ENCODE measurements around the gene TMEFF2.

Gene TMEFF2
- long read RNA-seq, donor 1, partial matches to known transcripts: 6 of 10 reads
- long read RNA-seq, donor 1, other reads (novel, unspliced or antisense): 0 of 10 reads
- long read RNA-seq, donor 2, partial matches to known transcripts: 0 of 1 reads
- long read RNA-seq, donor 2, other reads (novel, unspliced or antisense): 0 of 1 reads
- long read RNA-seq, donor 3, partial matches to known transcripts: 0 of 2 reads
- long read RNA-seq, donor 3, other reads (novel, unspliced or antisense): 0 of 2 reads
- long read RNA-seq, donor 4, partial matches to known transcripts: 0 of 1 reads
- long read RNA-seq, donor 4, other reads (novel, unspliced or antisense): 0 of 1 reads
- long read RNA-seq, donor 5, partial matches to known transcripts: 0 of 3 reads
- long read RNA-seq, donor 5, other reads (novel, unspliced or antisense): 0 of 3 reads
- long read RNA-seq, donor 6, partial matches to known transcripts: 6 of 8 reads
- long read RNA-seq, donor 6, other reads (novel, unspliced or antisense): 0 of 8 reads
- long read RNA-seq, donor 7, transcript TMEFF2-201 (10 exons, 2,604 nt): major isoform, 5 of 5 reads
- long read RNA-seq, donor 7, partial matches to known transcripts: 0 of 5 reads
- long read RNA-seq, donor 7, other reads (novel, unspliced or antisense): 0 of 5 reads
- long read RNA-seq, donor 8, transcript TMEFF2-201 (10 exons, 2,604 nt): major isoform, 5 of 5 reads
- long read RNA-seq, donor 8, partial matches to known transcripts: 0 of 5 reads
- long read RNA-seq, donor 8, other reads (novel, unspliced or antisense): 0 of 5 reads

GRCh38 chr2:192194866-192195547 lies at the start of gene TMEFF2:
TMEFF2 (minus strand) TSS chr2:192194933; CDS start chr2:192194524, 409 bp downstream.
- DNase-seq: peak; percentile 84

- DNase-seq: no peak
Measured at GRCh38 chr2:192243488-192243887, 48.8 kb upstream of the TMEFF2 start.

- no peak for DNase-seq
Measured at GRCh38 chr2:192236136-192236535, 41.4 kb upstream of the TMEFF2 start.

- DNase-seq: no peak
Measured at GRCh38 chr2:192230889-192231453, 36.2 kb upstream of the TMEFF2 start.

- no peak for DNase-seq
Measured at GRCh38 chr2:192228685-192229084, 34.0 kb upstream of the TMEFF2 start.

- DNase-seq: no peak
Measured at GRCh38 chr2:192218970-192219369, 24.2 kb upstream of the TMEFF2 start.

- no peak for DNase-seq
Measured at GRCh38 chr2:192218377-192218776, 23.6 kb upstream of the TMEFF2 start.

GRCh38 chr2:192216336-192216735 lies 21.6 kb upstream of the TMEFF2 start:
- DNase-seq: no peak

- no peak for DNase-seq
Measured at GRCh38 chr2:192215096-192215877, 20.6 kb upstream of the TMEFF2 start.

GRCh38 chr2:192208848-192209247 lies 14.1 kb upstream of the TMEFF2 start:
- DNase-seq: no peak

- no peak for DNase-seq
Measured at GRCh38 chr2:192206399-192206798, 11.7 kb upstream of the TMEFF2 start.

GRCh38 chr2:192203876-192204275 lies 9.1 kb upstream of the TMEFF2 start:
- no peak for DNase-seq

GRCh38 chr2:192202373-192202772 lies 7.6 kb upstream of the TMEFF2 start:
- no peak for DNase-seq

- no peak for DNase-seq
Measured at GRCh38 chr2:192201116-192201515, 6.4 kb upstream of the TMEFF2 start.

GRCh38 chr2:192197357-192197756 lies 2.6 kb upstream of the TMEFF2 start:
- no peak for DNase-seq

- DNase-seq: peak; percentile 23
Measured at GRCh38 chr2:192196421-192197194, 1.9 kb upstream of the TMEFF2 start.

GRCh38 chr2:192195548-192196418 lies 1.1 kb upstream of the TMEFF2 start:
- DNase-seq: peak; percentile 69

- no peak for DNase-seq
Measured at GRCh38 chr2:192194265-192194865, 368 bp downstream of the TMEFF2 start.

- no peak for DNase-seq
Measured at GRCh38 chr2:192190474-192190873, 4.3 kb downstream of the TMEFF2 start.
